Nephron (organoid): ENCODE measurements around the gene UTP3.

Experiments
- H3K27ac Mint-ChIP-seq, 3 experiments: 2 replicates each; pipeline ENCODE4 v1.8.0; 2020; ENCODE audit warnings: mixed read lengths in 3 of 3, mild to moderate bottlenecking in 2 of 3, moderate library complexity in 1 of 3
- H3K27me3 Mint-ChIP-seq: 2 replicates; pipeline ENCODE4 v1.8.0; 2021; ENCODE audit warnings: low read depth, mild to moderate bottlenecking, moderate library complexity, mixed read lengths
- H3K36me3 Mint-ChIP-seq: 2 replicates; pipeline ENCODE4 v1.8.0; 2020; ENCODE audit warnings: low read depth, mixed read lengths
- H3K4me1 Mint-ChIP-seq: 2 replicates; pipeline ENCODE4 v1.8.0; 2020; ENCODE audit warnings: mixed read lengths
- H3K4me3 Mint-ChIP-seq, 3 experiments: 2 replicates each; pipeline ENCODE4 v1.8.0; 2020; ENCODE audit warnings: mild to moderate bottlenecking in 3 of 3, mixed read lengths in 3 of 3, moderate library complexity in 2 of 3
- H3K9me3 Mint-ChIP-seq: 2 replicates; pipeline ENCODE4 v1.8.0; 2020; ENCODE audit warnings: mixed read lengths
- CTCF ChIP-seq, 3 experiments: fragments of 200-600 bp; sonication (generic); IDR thresholded peaks; one replicate each; pipeline ENCODE4 v1.5.0; 2021; ENCODE audit warnings: antibody characterized with exemption in 3 of 3; ENCODE audit not compliant: unreplicated experiment in 3 of 3

The UTP3 gene

GRCh38 chr4:70671091-70671490 is 17.2 kb upstream of the UTP3 start:
- peaks cover 17% of the 10 kb centered on the region for H3K4me1 Mint-ChIP-seq

GRCh38 chr4:70674191-70674590 is 14.1 kb upstream of the UTP3 start:
- peaks cover 5% of the 10 kb centered on the region for H3K27me3 Mint-ChIP-seq
- no peaks in the 10 kb centered on the region for H3K9me3 Mint-ChIP-seq
- no peak overlapping the region for H3K4me3 Mint-ChIP-seq
- peak overlapping the region in 1 of 3 experiments; percentile 62 for H3K27ac Mint-ChIP-seq
- peaks cover 5% of the 10 kb centered on the region for H3K4me1 Mint-ChIP-seq
- no peaks in the 10 kb centered on the region for H3K36me3 Mint-ChIP-seq
- no peak for TF ChIP-seq CTCF (IDR thresholded peaks at IDR 0.05; ENCODE audit: unreplicated experiment in 3 of 3)

More at GRCh38 chr4:70671091-70671490, 17.2 kb upstream of the UTP3 start:
- Mint-ChIP-seq H3K4me3 (no peak overlapping the region), H3K9me3 (no peaks in the 10 kb centered on the region), H3K36me3 (no peaks in the 10 kb centered on the region), H3K27me3 (peaks cover 5% of the 10 kb centered on the region), H3K27ac (no peak overlapping the region)
- TF ChIP-seq CTCF (IDR thresholded peaks at IDR 0.05; ENCODE audit: unreplicated experiment in 3 of 3): no peak

DNA sequence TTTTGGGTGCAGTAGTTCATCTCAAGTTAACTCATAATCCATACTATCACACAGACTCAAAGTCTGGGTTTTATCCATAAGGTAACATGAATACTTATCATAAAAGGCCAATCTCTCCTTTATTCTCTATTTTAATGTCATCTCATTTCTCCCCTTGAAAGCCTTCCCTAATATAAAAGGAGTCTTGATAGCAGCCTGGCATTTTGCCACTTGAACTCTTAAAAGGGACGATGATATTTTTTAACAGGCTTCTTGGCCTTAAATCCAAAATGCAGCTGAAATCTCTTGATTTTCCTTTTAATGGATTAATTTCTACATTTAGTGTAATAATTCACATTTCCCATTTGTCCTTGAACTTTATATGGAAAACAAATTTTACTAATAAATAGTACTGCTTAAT is 13.6 kb upstream of the UTP3 start:
- H3K27me3 Mint-ChIP-seq: peaks cover 5% of the 10 kb centered on the region
- H3K9me3 Mint-ChIP-seq: no peaks in the 10 kb centered on the region
- peaks cover 5% of the 10 kb centered on the region for H3K4me1 Mint-ChIP-seq
- H3K4me3 Mint-ChIP-seq: no peak overlapping the region
- H3K36me3 Mint-ChIP-seq: no peaks in the 10 kb centered on the region
- no peak for TF ChIP-seq CTCF (IDR thresholded peaks at IDR 0.05; ENCODE audit: unreplicated experiment in 3 of 3)
- peak overlapping the region in 1 of 3 experiments; percentile 62 for H3K27ac Mint-ChIP-seq

DNA sequence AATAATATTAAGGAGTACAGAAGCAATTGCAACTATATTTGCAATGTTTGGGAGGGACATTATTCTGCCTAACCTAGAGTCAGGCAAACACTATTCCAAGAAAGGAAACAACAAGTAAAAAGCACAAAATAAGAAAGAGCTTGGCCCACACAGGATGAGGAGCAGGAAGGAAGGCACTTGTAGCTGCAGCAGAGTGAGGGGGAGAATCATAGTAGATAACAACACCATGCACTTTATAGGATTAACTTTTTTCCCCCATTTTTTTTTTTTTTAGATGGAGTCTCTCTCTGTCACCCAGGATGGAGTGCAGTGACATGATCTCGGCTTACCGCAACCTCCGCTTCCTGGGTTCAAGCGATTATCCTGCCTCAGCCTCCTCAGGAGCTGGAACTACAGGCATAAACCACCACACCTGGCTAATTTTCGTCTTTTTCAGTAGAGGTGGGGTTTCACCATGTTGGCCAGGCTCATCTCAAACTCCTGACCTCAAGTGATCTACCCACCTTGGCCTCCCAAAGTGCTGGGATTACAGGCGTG is 11.7 kb upstream of the UTP3 start:
- Mint-ChIP-seq H3K9me3 (no peaks in the 10 kb centered on the region), H3K4me1 (peaks cover 14% of the 10 kb centered on the region), H3K27ac (no peak overlapping the region), H3K36me3 (no peaks in the 10 kb centered on the region), H3K27me3 (no peaks in the 10 kb centered on the region), H3K4me3 (no peak overlapping the region)
- no peak for TF ChIP-seq CTCF (IDR thresholded peaks at IDR 0.05; ENCODE audit: unreplicated experiment in 3 of 3)

GRCh38 chr4:70678383-70678999 is 9.8 kb upstream of the UTP3 start:
- H3K36me3 Mint-ChIP-seq: no peaks in the 10 kb centered on the region
- peaks cover 14% of the 10 kb centered on the region for H3K4me1 Mint-ChIP-seq
- H3K27me3 Mint-ChIP-seq: no peaks in the 10 kb centered on the region
- no peak for TF ChIP-seq CTCF (IDR thresholded peaks at IDR 0.05; ENCODE audit: unreplicated experiment in 3 of 3)
- peak overlapping the region in 1 of 3 experiments; percentile 25 for H3K27ac Mint-ChIP-seq
- H3K4me3 Mint-ChIP-seq: no peak overlapping the region
- no peaks in the 10 kb centered on the region for H3K9me3 Mint-ChIP-seq

DNA sequence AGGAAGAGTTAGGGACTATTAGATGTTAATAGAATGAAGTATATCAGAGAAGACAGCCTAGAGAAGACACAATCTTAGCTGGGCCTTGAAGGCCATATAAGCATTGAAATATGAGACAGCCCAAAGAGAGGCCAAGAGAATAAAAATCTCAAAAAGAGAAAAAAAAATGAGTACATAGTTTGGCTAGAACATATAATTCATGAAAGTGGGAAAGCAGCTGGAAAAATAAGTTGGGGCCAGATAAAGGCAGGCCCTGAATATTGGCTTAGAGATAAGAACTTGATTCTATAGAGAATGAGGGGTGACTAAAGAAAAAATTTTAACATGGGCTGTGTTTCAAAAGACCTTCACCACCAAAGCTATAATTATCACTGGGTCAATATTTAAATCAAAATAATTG is 7.4 kb upstream of the UTP3 start:
- Mint-ChIP-seq H3K4me3 (no peak overlapping the region), H3K36me3 (no peaks in the 10 kb centered on the region), H3K9me3 (no peaks in the 10 kb centered on the region), H3K27ac (peak overlapping the region; percentile 57 to 88 (median 65)), H3K27me3 (no peaks in the 10 kb centered on the region), H3K4me1 (peaks cover 9% of the 10 kb centered on the region)
- TF ChIP-seq CTCF (IDR thresholded peaks at IDR 0.05; ENCODE audit: unreplicated experiment in 3 of 3): no peak
